T-cell (primary cell): ENCODE results near the gene PFDN4. TPM values are rescaled to one million over a fixed set of nuclear protein-coding genes. Genes with fewer than 3 reads are reported as not detected.
A peak's percentile ranks its signal among the peaks of the same experiment; 100 is the strongest.

Experiments used
- ATAC-seq, 4 experiments: fragments of 200-7000 bp in 3 of 4; fragments of 150-1000 bp in 1 of 4; cut with Tn5 transposase; replicated peaks in 1 of 4; 1 replicate in 3 of 4; 2 replicates in 1 of 4; pipeline ENCODE4 v1.10.0; 2021; ENCODE audit warnings: moderate library complexity in 3 of 4, mild to moderate bottlenecking in 2 of 4, moderate number of reproducible peaks in 1 of 4
- CTCF ChIA-PET, 2 donors: fragments of 300-600 bp; sonication (Branson Sonifier 250); formaldehyde crosslinking; loops; one replicate each; lab custom pipeline; 2022; ENCODE audit warnings: antibody characterized with exemption in 2 of 2; lab: Charles Lee
- POLR2A ChIA-PET, 2 donors: fragments of 300-600 bp; sonication (Branson Sonifier 250); formaldehyde crosslinking; loops; one replicate each; lab custom pipeline; 2022; ENCODE audit warnings: antibody characterized with exemption in 2 of 2; lab: Charles Lee
- DNase-seq, 35 experiments: peaks; one replicate each; pipeline versions ENCODE4 v3.0.0 to v3.0.0-alpha.2; 2013 to 2023
- H3K27ac ChIP-seq: one replicate; pipeline ENCODE4 v1.5.1; 2013; ENCODE audit warnings: low read length
- H3K27me3 ChIP-seq, 2 experiments: replicated peaks in 1 of 2; 1 replicate in 1 of 2; 2 replicates in 1 of 2; pipeline versions ENCODE4 v1.6.1 to v1.7.0; 2013; ENCODE audit warnings: low read length in 1 of 2, mixed read lengths in 1 of 2; ENCODE audit not compliant: control insufficient read depth in 2 of 2, insufficient read depth in 2 of 2; ENCODE audit errors: extremely low read depth in 1 of 2
- H3K36me3 ChIP-seq, 2 donors: 1 replicate in 1 of 2; 2 replicates in 1 of 2; pipeline versions ENCODE4 v1.6.1 to v1.7.0; 2013; ENCODE audit warnings: low read length in 1 of 2; ENCODE audit not compliant: control insufficient read depth in 2 of 2, insufficient read depth in 1 of 2; ENCODE audit errors: extremely low read depth in 1 of 2
- H3K4me1 ChIP-seq, 2 experiments: 1 replicate in 1 of 2; 2 replicates in 1 of 2; pipeline versions ENCODE4 v1.6.1 to v1.7.0; 2013; ENCODE audit warnings: low read length in 2 of 2, mixed read lengths in 1 of 2; ENCODE audit not compliant: insufficient read depth in 2 of 2, control insufficient read depth in 1 of 2; ENCODE audit errors: extremely low read depth in 1 of 2
- H3K4me3 ChIP-seq, 2 donors: 1 replicate in 1 of 2; 2 replicates in 1 of 2; pipeline versions ENCODE4 v1.5.1 to v1.7.0; 2013; ENCODE audit warnings: mild to moderate bottlenecking in 2 of 2, low read length in 1 of 2, moderate library complexity in 1 of 2; ENCODE audit not compliant: control insufficient read depth in 1 of 2; ENCODE audit errors: extremely low read depth in 1 of 2
- H3K9me3 ChIP-seq: 2 replicates; pipeline ENCODE4 v1.7.0; 2013
- H3K27ac Mint-ChIP-seq, 2 donors: one replicate each; pipeline ENCODE4 v1.8.0; 2020 to 2021; ENCODE audit warnings: mild to moderate bottlenecking in 2 of 2, mixed read lengths in 2 of 2
- H3K27me3 Mint-ChIP-seq, 2 donors: one replicate each; pipeline ENCODE4 v1.8.0; 2021 to 2022; ENCODE audit warnings: mixed read lengths in 2 of 2
- H3K36me3 Mint-ChIP-seq: one replicate; pipeline ENCODE4 v1.8.0; 2021; ENCODE audit warnings: mixed read lengths
- H3K4me1 Mint-ChIP-seq, 3 donors: one replicate each; pipeline ENCODE4 v1.8.0; 2020 to 2022; ENCODE audit warnings: mixed read lengths in 3 of 3, mild to moderate bottlenecking in 1 of 3
- H3K4me3 Mint-ChIP-seq, 3 donors: one replicate each; pipeline ENCODE4 v1.8.0; 2020 to 2022; ENCODE audit warnings: mild to moderate bottlenecking in 3 of 3, mixed read lengths in 3 of 3, moderate library complexity in 3 of 3
- H3K9me3 Mint-ChIP-seq, 3 donors: one replicate each; pipeline ENCODE4 v1.8.0; 2020 to 2022; ENCODE audit warnings: mixed read lengths in 3 of 3
- WGBS: methylation state at CpG from one replicate; pipeline ENCODE4 v1.1.5; 2013; ENCODE audit warnings: missing lambda C conversion rate; ENCODE audit not compliant: insufficient coverage; 5-methylcytosine and 5-hydroxymethylcytosine counted together
- total RNA-seq, 35 experiments: library from RNA in 6 of 35; stranded (reverse) in 6 of 35; fragments of 120-200 nt in 1 of 35; gene quantifications; one replicate each; pipeline versions ENCODE4 v1.2.1 to v1.2.4 and lab custom pipeline; 2013 to 2026

The PFDN4 gene
- total RNA-seq, 5 donors from 2014 or later (not counting 1 experiment from before 2014, with no cell fraction given): 14.9 to 19.2 (median 17.6) TPM

GRCh38 chr20:54204481-54204880 is 3.4 kb upstream of the PFDN4 start:
- Histone ChIP-seq H3K9me3 (no peaks in the 10 kb centered on the region), H3K27me3 (peaks cover 0 to 9% of the 10 kb centered on the region in 2 experiments), H3K27ac (no peak overlapping the region), H3K4me3 (no peak overlapping the region), H3K4me1 (peaks cover 6 to 12% of the 10 kb centered on the region in 2 experiments), H3K36me3 (no peaks in the 10 kb centered on the region)
- 78% methylated on average over 2 of the region's 5 CpGs for WGBS
- DNase-seq (no peak), ATAC-seq (no peak)
- H3K27ac Mint-ChIP-seq: no peak overlapping the region
- no peaks in the 10 kb centered on the region for H3K27me3 Mint-ChIP-seq
- no peaks in the 10 kb centered on the region for H3K9me3 Mint-ChIP-seq
- H3K4me3 Mint-ChIP-seq: no peak overlapping the region
- ChIA-PET POLR2A (no interaction called here), CTCF (interaction anchor here (0.8 to 1.1 kb wide), 2 partner anchors 9 kb away, joined by 3 to 4 read pairs; no protein-coding TSS in a partner anchor)
- H3K4me1 Mint-ChIP-seq: peaks cover 10 to 13% (median 10%) of the 10 kb centered on the region in 3 donors
- no peaks in the 10 kb centered on the region for H3K36me3 Mint-ChIP-seq

- CTCF ChIA-PET: interaction anchor here (0.6 to 1.1 kb wide), 2 partner anchors 8 to 286 kb away, joined by 3 read pairs; no protein-coding TSS in a partner anchor
- POLR2A ChIA-PET: no interaction called here
- ATAC-seq (no peak), DNase-seq (no peak)
- Mint-ChIP-seq H3K4me3 (no peak overlapping the region), H3K4me1 (peaks cover 20 to 23% (median 20%) of the 10 kb centered on the region in 3 donors), H3K27me3 (no peaks in the 10 kb centered on the region), H3K9me3 (no peaks in the 10 kb centered on the region), H3K27ac (no peak overlapping the region), H3K36me3 (no peaks in the 10 kb centered on the region)
- H3K36me3 ChIP-seq: no peaks in the 10 kb centered on the region
- no peaks in the 10 kb centered on the region for H3K9me3 ChIP-seq
- H3K4me3 ChIP-seq: no peak overlapping the region
- peaks cover 0 to 9% of the 10 kb centered on the region in 2 experiments for H3K27me3 ChIP-seq
- peaks cover 10 to 12% of the 10 kb centered on the region in 2 experiments for H3K4me1 ChIP-seq
- WGBS: 88% methylated on average over 1 of the region's 8 CpGs
- no peak overlapping the region for H3K27ac ChIP-seq
Observed at GRCh38 chr20:54205450-54205849, 2.4 kb upstream of the PFDN4 start.

GRCh38 chr20:54207053-54207742 is 689 bp upstream of the PFDN4 start:
- H3K27ac ChIP-seq: no peak overlapping the region
- H3K36me3 Mint-ChIP-seq: peaks cover 4% of the 10 kb centered on the region
- H3K4me3 Mint-ChIP-seq: peak overlapping the region; percentile 92 to 98 (median 95)
- H3K9me3 ChIP-seq: no peaks in the 10 kb centered on the region
- ATAC-seq: no peak
- H3K27me3 ChIP-seq: peaks cover 0 to 4% of the 10 kb centered on the region in 2 experiments
- peak overlapping the region; percentile 77 to 89 for H3K4me3 ChIP-seq
- peaks cover 27 to 36% (median 34%) of the 10 kb centered on the region in 3 donors for H3K4me1 Mint-ChIP-seq
- WGBS: no CpG with 5 or more reads among the region's 7 CpGs
- POLR2A ChIA-PET: interaction anchor here in 1 of 2 donors (0.6 kb wide), 1 partner anchor 809 kb away, joined by 3 read pairs; no protein-coding TSS in a partner anchor
- peaks cover 10 to 12% of the 10 kb centered on the region in 2 experiments for H3K4me1 ChIP-seq
- peaks cover 0 to 2% of the 10 kb centered on the region in 2 donors for H3K36me3 ChIP-seq
- H3K27ac Mint-ChIP-seq: peak overlapping the region; percentile 100
- H3K27me3 Mint-ChIP-seq: no peaks in the 10 kb centered on the region
- H3K9me3 Mint-ChIP-seq: no peaks in the 10 kb centered on the region
- no peak for DNase-seq
- CTCF ChIA-PET: interaction anchor here in 1 of 2 donors (0.5 to 1.0 kb wide), 5 partner anchors 103 to 1797 kb away, joined by 3 to 8 read pairs (median 3); no protein-coding TSS in a partner anchor

GRCh38 chr20:54208548-54209176 is 775 bp downstream of the PFDN4 start:
- Mint-ChIP-seq H3K36me3 (peaks cover 4% of the 10 kb centered on the region), H3K27me3 (no peaks in the 10 kb centered on the region), H3K9me3 (no peaks in the 10 kb centered on the region), H3K4me1 (peaks cover 34 to 44% (median 42%) of the 10 kb centered on the region in 3 donors), H3K27ac (peak overlapping the region; percentile 58 to 85), H3K4me3 (peak overlapping the region; percentile 85 to 92 (median 86))
- H3K4me3 ChIP-seq: peak overlapping the region; percentile 77 to 89
- peaks cover 0 to 2% of the 10 kb centered on the region in 2 donors for H3K36me3 ChIP-seq
- H3K27ac ChIP-seq: peak overlapping the region; percentile 23
- no peak for DNase-seq
- ChIA-PET POLR2A (interaction anchor here in 1 of 2 donors (0.6 to 1.0 kb wide), 2 partner anchors 8 to 11 kb away, joined by 3 read pairs; no protein-coding TSS in a partner anchor), CTCF (interaction anchor here (0.5 to 2.3 kb wide), 8 partner anchors 8 to 1799 kb away, joined by 3 to 8 read pairs (median 3); no protein-coding TSS in a partner anchor)
- WGBS: 0% methylated on average over 11 of the region's 15 CpGs
- peak in 2 of 4 experiments; percentile 4 to 6 for ATAC-seq
- H3K4me1 ChIP-seq: peaks cover 10 to 12% of the 10 kb centered on the region in 2 experiments
- no peaks in the 10 kb centered on the region for H3K9me3 ChIP-seq
- peaks cover 0 to 4% of the 10 kb centered on the region in 2 experiments for H3K27me3 ChIP-seq

GRCh38 chr20:54209216-54209813 is 1.4 kb downstream of the PFDN4 start:
- no CpG with 5 or more reads among the region's 5 CpGs for WGBS

More at GRCh38 chr20:54209216-54209813, 1.4 kb downstream of the PFDN4 start:
- Mint-ChIP-seq H3K4me3 (peak overlapping the region; percentile 85 to 92 (median 86)), H3K36me3 (peaks cover 7% of the 10 kb centered on the region), H3K27me3 (no peaks in the 10 kb centered on the region), H3K4me1 (peaks cover 34 to 48% (median 46%) of the 10 kb centered on the region in 3 donors), H3K9me3 (no peaks in the 10 kb centered on the region), H3K27ac (peak overlapping the region in 1 of 2 donors; percentile 22)
- DNase-seq (no peak), ATAC-seq (no peak)
- ChIA-PET CTCF (interaction anchor here in 1 of 2 donors (0.6 to 2.3 kb wide), 4 partner anchors 9 to 162 kb away, joined by 3 to 8 read pairs (median 4); no protein-coding TSS in a partner anchor), POLR2A (no interaction called here)
- Histone ChIP-seq H3K27ac (no peak overlapping the region), H3K9me3 (no peaks in the 10 kb centered on the region), H3K36me3 (peaks cover under 1 to 3% of the 10 kb centered on the region in 2 donors), H3K4me3 (no peak overlapping the region), H3K4me1 (peaks cover 10 to 12% of the 10 kb centered on the region in 2 experiments), H3K27me3 (peaks cover 0 to 4% of the 10 kb centered on the region in 2 experiments)
